Adrenal gland (tissue), 19 donors: ENCODE results near the gene TRAPPC8. TPM values are rescaled to one million over a fixed set of nuclear protein-coding genes. Genes with fewer than 3 reads are reported as not detected.

ENCODE experiments used
- DNase-seq, 7 donors: peaks; one replicate each; pipeline ENCODE4 v3.0.0-alpha.2; 2019 to 2020
- H3K27ac ChIP-seq, 5 donors: fragments of 200-600 bp; sonication (generic) in 4 of 5; 1 replicate in 3 of 5; 2 replicates in 2 of 5; pipeline versions ENCODE4 v1.5.1 to v1.8.0; 2016 to 2020; ENCODE audit warnings: mild to moderate bottlenecking in 1 of 5
- H3K27me3 ChIP-seq: fragments of 200-600 bp; 2 replicates; pipeline ENCODE4 v1.8.0; 2021
- H3K36me3 ChIP-seq, 2 donors: fragments of 200-600 bp; replicated peaks in 1 of 2; 1 replicate in 1 of 2; 2 replicates in 1 of 2; pipeline versions ENCODE4 v1.5.1 to v1.8.0; 2018 to 2022
- H3K4me1 ChIP-seq, 2 donors: fragments of 200-600 bp; replicated peaks in 1 of 2; 1 replicate in 1 of 2; 2 replicates in 1 of 2; pipeline versions ENCODE4 v1.5.1 to v1.8.0; 2018 to 2021
- H3K4me3 ChIP-seq, 4 donors: fragments of 200-600 bp; sonication (generic) in 3 of 4; one replicate each; pipeline ENCODE4 v1.5.1; 2016 to 2018
- H3K9me3 ChIP-seq, 3 donors: fragments of 200-600 bp; sonication (generic) in 1 of 3; replicated peaks in 1 of 3; 1 replicate in 2 of 3; 2 replicates in 1 of 3; pipeline versions ENCODE4 v1.5.1 to v1.8.0; 2016 to 2021
- POLR2A ChIP-seq, 2 donors: fragments of 450-650 bp; IDR thresholded peaks; one replicate each; pipeline ENCODE4 v1.6.1; 2017; ENCODE audit warnings: antibody characterized with exemption in 2 of 2, mild to moderate bottlenecking in 2 of 2, moderate library complexity in 1 of 2
- WGBS, 4 donors: extraction: QIAGEN DNeasy Blood & Tissue Kit in 2 of 4; methylation state at CpG; one replicate each; pipeline versions ENCODE4 v1.1.5 to v1.1.7; 2013 to 2017; 5-methylcytosine and 5-hydroxymethylcytosine counted together
- intact Hi-C, 2 donors: fragments of 100-400 bp; cut with DNase I; formaldehyde crosslinking; loops; one replicate each; pipeline versions ENCODE4 v1.14.1 to v1.15.0; 2022 to 2023
- long read RNA-seq, 10 donors: library from polyadenylated mRNA in 3 of 10; unstranded in 2 of 10; stranded (forward) in 1 of 10; transcript quantifications; one replicate each; pipeline ENCODE4 v2.0.0 and lab custom pipeline, GENCODE V29; 2021 to 2026
- polyA plus RNA-seq, 3 donors: library from polyadenylated mRNA; stranded (reverse); fragments of 200-250 nt in 2 of 3; fragments of 350-450 nt in 1 of 3; fragmentation: Illumina TruSeq in 1 of 3; extraction: RNeasy Lipid Tissue Mini Kit (QIAGEN cat#74804) in 1 of 3; gene quantifications; one replicate each; pipeline ENCODE4 v1.2.3, GENCODE V29; 2013 to 2014
- total RNA-seq, 9 donors: library from RNA; depleted of rRNA in 4 of 9; stranded (reverse); fragments of >200 nt in 4 of 9; fragments of 120-200 nt in 1 of 9; fragmentation: NEBNext Ultra II Directional in 1 of 9; extraction: Animal tissue kit (Norgen Biotek cat#: 25700) in 1 of 9; gene quantifications; one replicate each; pipeline versions ENCODE4 v1.1.0 to v1.2.4, GENCODE V29; 2013 to 2023
- TF ChIP-seq, protein P1 (sequence below), 6 experiments: fragments of 450-650 bp in 4 of 6; fragments of 200-600 bp in 2 of 6; sonication (generic) in 1 of 6; IDR thresholded peaks; 1 replicate in 5 of 6; 2 replicates in 1 of 6; pipeline versions ENCODE4 v1.5.1 to v1.8.0; 2016 to 2021; ENCODE audit warnings: antibody characterized with exemption in 6 of 6, mild to moderate bottlenecking in 2 of 6, moderate library complexity in 1 of 6
- donor health status: healthy with polysubstance abuse.
- donor health status: Bipolar disorder and iron deficiency.
- donor health status: DM: yes; HTN: yes; CAD: no.
- donor health status: DM: no; HTN: no; CAD: no.
- donor health status: DM: no; HTN: no; CAD: no.
- donor health status: DM: yes; HTN: yes; CAD: no.

Gene TRAPPC8, protein sequence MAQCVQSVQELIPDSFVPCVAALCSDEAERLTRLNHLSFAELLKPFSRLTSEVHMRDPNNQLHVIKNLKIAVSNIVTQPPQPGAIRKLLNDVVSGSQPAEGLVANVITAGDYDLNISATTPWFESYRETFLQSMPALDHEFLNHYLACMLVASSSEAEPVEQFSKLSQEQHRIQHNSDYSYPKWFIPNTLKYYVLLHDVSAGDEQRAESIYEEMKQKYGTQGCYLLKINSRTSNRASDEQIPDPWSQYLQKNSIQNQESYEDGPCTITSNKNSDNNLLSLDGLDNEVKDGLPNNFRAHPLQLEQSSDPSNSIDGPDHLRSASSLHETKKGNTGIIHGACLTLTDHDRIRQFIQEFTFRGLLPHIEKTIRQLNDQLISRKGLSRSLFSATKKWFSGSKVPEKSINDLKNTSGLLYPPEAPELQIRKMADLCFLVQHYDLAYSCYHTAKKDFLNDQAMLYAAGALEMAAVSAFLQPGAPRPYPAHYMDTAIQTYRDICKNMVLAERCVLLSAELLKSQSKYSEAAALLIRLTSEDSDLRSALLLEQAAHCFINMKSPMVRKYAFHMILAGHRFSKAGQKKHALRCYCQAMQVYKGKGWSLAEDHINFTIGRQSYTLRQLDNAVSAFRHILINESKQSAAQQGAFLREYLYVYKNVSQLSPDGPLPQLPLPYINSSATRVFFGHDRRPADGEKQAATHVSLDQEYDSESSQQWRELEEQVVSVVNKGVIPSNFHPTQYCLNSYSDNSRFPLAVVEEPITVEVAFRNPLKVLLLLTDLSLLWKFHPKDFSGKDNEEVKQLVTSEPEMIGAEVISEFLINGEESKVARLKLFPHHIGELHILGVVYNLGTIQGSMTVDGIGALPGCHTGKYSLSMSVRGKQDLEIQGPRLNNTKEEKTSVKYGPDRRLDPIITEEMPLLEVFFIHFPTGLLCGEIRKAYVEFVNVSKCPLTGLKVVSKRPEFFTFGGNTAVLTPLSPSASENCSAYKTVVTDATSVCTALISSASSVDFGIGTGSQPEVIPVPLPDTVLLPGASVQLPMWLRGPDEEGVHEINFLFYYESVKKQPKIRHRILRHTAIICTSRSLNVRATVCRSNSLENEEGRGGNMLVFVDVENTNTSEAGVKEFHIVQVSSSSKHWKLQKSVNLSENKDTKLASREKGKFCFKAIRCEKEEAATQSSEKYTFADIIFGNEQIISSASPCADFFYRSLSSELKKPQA (N-terminal part only)
- total RNA-seq (10 to 100 TPM; 24.6 to 69.6 (median 45.7) TPM), polyA plus RNA-seq (10 to 100 TPM; 12.8 to 40.0 (median 13.1) TPM)
- long read RNA-seq, donor 1, result 0 reads
- long read RNA-seq, donor 2, full-length matches to known transcripts, result 4 of 4 reads
- long read RNA-seq, donor 2, partial matches to known transcripts, result 0 of 4 reads
- long read RNA-seq, donor 2, other reads (novel, unspliced or antisense), result 0 of 4 reads
- long read RNA-seq, donor 3, full-length matches to known transcripts, result 1 of 1 reads
- long read RNA-seq, donor 3, partial matches to known transcripts, result 0 of 1 reads
- long read RNA-seq, donor 3, other reads (novel, unspliced or antisense), result 0 of 1 reads
- long read RNA-seq, donor 4, partial matches to known transcripts, result 1 of 2 reads
- long read RNA-seq, donor 4, other reads (novel, unspliced or antisense), result 1 of 2 reads
- long read RNA-seq, donor 5, full-length matches to known transcripts, result 4 of 7 reads
- long read RNA-seq, donor 5, partial matches to known transcripts, result 0 of 7 reads
- long read RNA-seq, donor 5, other reads (novel, unspliced or antisense), result 3 of 7 reads
- long read RNA-seq, donor 6, partial matches to known transcripts, result 1 of 3 reads
- long read RNA-seq, donor 6, other reads (novel, unspliced or antisense), result 2 of 3 reads
- long read RNA-seq, donor 7, partial matches to known transcripts, result 7 of 7 reads
- long read RNA-seq, donor 7, other reads (novel, unspliced or antisense), result 0 of 7 reads
- long read RNA-seq, donor 8, full-length matches to known transcripts, result 1 of 1 reads
- long read RNA-seq, donor 8, partial matches to known transcripts, result 0 of 1 reads
- long read RNA-seq, donor 8, other reads (novel, unspliced or antisense), result 0 of 1 reads
- long read RNA-seq, donor 9, result 0 reads
- long read RNA-seq, donor 10, result 0 reads

- Histone ChIP-seq H3K27ac (peak within 1 kb of the TSS; percentile 90 to 98 (median 95)), H3K4me3 (peak within 1 kb of the TSS; percentile 54 to 100 (median 98)), H3K36me3 (no peaks in the 10 kb centered on the region), H3K27me3 (no peaks in the 10 kb centered on the region), H3K4me1 (peaks cover 22 to 27% of the 10 kb centered on the region in 2 donors), H3K9me3 (no peaks in the 10 kb centered on the region)
- intact Hi-C loops, result no loop called here
- TF ChIP-seq POLR2A (IDR thresholded peaks at IDR 0.05), result peak; percentile 50 to 83
- TF ChIP-seq, protein P1, sequence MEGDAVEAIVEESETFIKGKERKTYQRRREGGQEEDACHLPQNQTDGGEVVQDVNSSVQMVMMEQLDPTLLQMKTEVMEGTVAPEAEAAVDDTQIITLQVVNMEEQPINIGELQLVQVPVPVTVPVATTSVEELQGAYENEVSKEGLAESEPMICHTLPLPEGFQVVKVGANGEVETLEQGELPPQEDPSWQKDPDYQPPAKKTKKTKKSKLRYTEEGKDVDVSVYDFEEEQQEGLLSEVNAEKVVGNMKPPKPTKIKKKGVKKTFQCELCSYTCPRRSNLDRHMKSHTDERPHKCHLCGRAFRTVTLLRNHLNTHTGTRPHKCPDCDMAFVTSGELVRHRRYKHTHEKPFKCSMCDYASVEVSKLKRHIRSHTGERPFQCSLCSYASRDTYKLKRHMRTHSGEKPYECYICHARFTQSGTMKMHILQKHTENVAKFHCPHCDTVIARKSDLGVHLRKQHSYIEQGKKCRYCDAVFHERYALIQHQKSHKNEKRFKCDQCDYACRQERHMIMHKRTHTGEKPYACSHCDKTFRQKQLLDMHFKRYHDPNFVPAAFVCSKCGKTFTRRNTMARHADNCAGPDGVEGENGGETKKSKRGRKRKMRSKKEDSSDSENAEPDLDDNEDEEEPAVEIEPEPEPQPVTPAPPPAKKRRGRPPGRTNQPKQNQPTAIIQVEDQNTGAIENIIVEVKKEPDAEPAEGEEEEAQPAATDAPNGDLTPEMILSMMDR (IDR thresholded peaks at IDR 0.05), result no peak
- DNase-seq, result peak; percentile 99 to 100 (median 99)
- WGBS, 4 donors, result 0 to 1% (median 1%) methylated on average over 40 to 57 of the region's 58 CpGs
Measured at GRCh38 chr18:31942999-31943877, at the start of gene TRAPPC8. TSS of gene TRAPPC8 (minus strand) at chr18:31943128. CDS start at chr18:31942764, 364 bp downstream.

GRCh38 chr18:31990823-31991222 is 47.9 kb upstream of the TRAPPC8 start:
- Histone ChIP-seq H3K9me3 (no peaks in the 10 kb centered on the region), H3K4me3 (no peak overlapping the region), H3K27ac (no peak overlapping the region), H3K4me1 (no peaks in the 10 kb centered on the region), H3K27me3 (no peaks in the 10 kb centered on the region), H3K36me3 (no peaks in the 10 kb centered on the region)
- TF ChIP-seq, protein P1 (IDR thresholded peaks at IDR 0.05), result no peak
- 82 to 94% (median 86%) methylated on average over 2 of the region's 2 CpGs for whole genome bisulfite sequencing, 4 donors
- intact Hi-C loops, result no loop called here
- DNase-seq, result no peak

- intact Hi-C loops, result no loop called here
- H3K4me1 ChIP-seq, result no peaks in the 10 kb centered on the region
- H3K4me3 ChIP-seq, result no peak overlapping the region
- no peaks in the 10 kb centered on the region for H3K27me3 ChIP-seq
- H3K36me3 ChIP-seq, result no peaks in the 10 kb centered on the region
- TF ChIP-seq, protein P1 (IDR thresholded peaks at IDR 0.05), result no peak
- no peak for TF ChIP-seq POLR2A (IDR thresholded peaks at IDR 0.05)
- 75 to 82% (median 78%) methylated on average over 5 of the region's 5 CpGs for WGBS, 4 donors
- no peak overlapping the region for H3K27ac ChIP-seq
- DNase-seq, result no peak
- H3K9me3 ChIP-seq, result no peaks in the 10 kb centered on the region
Measured at GRCh38 chr18:31983976-31984375, 41.0 kb upstream of the TRAPPC8 start.
